Nucleus accumbens (tissue), 56 donors: ENCODE results near the gene NUP160.
"Not testable (repeated sequence)": the region's sequence is repeated elsewhere in the genome, so short reads cannot be mapped to it uniquely, and the experiment has no call there.

Experiments used
- DNase-seq, 56 donors: peaks; one replicate each; lab custom pipeline; 2025; lab: John Stamatoyannopoulos, UW

NUP160 gene

GRCh38 chr11:47863189-47863897 is 15.2 kb upstream of the NUP160 start:
- no peak for DNase-seq

DNA sequence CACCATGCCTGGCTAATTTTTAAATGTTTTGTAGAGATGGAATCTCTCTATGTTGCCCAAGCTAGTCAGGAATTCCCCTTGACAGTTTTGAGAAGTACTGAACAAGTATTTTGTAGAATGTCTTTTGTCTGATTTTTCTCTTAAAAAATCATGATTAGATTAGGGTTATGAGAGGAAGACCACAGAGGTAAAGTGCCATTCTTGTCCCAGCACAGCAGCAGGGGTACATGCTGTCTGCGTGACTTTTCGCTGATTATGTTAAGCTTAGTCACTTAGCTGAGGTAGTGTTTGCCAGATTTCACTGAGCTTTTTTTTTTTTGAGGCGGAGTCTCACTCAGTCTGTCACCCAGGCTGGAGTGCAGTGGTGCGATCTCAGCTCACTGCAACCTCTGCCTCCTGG is 13.6 kb upstream of the NUP160 start:
- DNase-seq, result no peak

GRCh38 chr11:47860536-47860935 is 12.4 kb upstream of the NUP160 start:
- no peak for DNase-seq

DNA sequence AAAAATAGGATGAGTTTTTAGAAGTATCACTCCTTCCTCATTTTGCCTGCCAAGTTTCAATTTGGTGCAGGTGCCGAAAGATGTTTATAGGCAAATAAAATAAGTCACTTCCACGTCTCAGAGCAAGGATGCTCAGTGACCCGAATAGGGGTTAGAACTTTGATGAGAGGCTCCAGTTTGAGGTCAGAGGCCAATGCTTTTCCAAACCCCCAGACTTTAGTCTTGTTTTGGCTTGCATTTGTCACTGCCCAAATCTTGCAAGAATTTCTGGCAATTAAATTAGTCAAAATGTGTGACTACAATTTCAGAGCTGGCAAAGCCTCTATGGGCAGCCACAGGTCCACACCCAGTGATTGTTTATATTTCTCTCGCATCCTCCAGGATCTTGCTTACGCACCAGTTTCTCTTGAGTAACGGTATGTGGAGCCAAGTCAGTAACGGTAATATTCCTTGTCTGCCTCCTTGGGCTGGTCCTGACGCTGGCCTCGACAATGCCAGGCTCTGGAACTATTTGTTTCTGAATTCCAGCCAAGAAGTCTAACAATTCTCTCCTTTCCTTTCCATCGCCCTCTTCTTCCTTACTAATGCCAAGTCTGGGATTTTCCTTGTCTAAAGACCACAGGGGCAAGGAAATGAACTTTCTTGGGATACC is 9.9 kb upstream of the NUP160 start:
- peak in 3 of 56 donors; percentile 2 to 12 (median 6) for DNase-seq

GRCh38 chr11:47857485-47857884 is 9.3 kb upstream of the NUP160 start:
- no peak for DNase-seq

- peak in 1 of 56 donors; percentile 2 for DNase-seq
These were observed 8.0 kb upstream of the NUP160 start for GRCh38 chr11:47856186-47856585.

GRCh38 chr11:47854667-47855066 is 6.5 kb upstream of the NUP160 start:
- DNase-seq, result no peak

- DNase-seq, result no peak
These were observed 3.9 kb upstream of the NUP160 start for GRCh38 chr11:47852053-47852452.

DNA sequence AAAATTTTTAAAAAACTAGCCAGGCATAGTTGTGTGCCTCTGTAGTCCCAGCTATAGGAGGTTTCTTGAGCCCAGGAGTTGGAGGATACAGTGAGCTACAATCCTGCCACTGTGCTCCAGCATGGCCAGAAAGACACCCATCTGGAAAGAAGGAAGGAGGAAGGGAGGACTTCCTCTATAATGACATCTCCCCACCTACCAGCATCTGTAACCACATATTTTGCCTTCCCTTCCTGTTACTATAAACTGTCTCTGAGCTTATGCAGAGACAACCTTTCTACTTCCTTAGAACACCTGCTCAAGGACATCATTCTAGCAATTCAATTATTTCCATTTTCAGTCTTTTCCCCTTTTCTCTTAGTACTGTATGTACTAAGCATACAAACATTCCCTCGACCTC is 2.2 kb upstream of the NUP160 start:
- no peak for DNase-seq

- DNase-seq, result peak in 6 of 56 donors; percentile 20 to 43 (median 22)
These were observed 578 bp upstream of the NUP160 start for GRCh38 chr11:47848700-47849155.

DNA sequence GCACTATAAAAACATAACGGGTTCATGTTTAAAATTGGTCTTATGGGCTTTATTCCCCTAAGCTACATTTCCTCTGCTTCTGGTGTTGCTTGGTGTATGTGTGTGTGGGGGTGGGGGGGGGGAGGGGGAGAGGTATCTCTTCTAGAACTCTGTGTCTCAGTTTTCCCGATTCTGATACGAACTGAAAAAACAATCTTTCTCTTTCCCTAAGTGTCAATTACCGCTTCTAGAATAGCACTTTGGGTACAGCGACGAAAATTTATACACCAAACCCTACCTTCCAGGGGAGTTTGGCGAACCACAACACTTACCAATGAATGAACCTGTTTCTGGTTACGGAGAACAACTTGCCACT is 636 bp downstream of the NUP160 start:
- DNase-seq, result no peak

GRCh38 chr11:47846998-47847397 is 1.2 kb downstream of the NUP160 start:
- no peak for DNase-seq

- DNase-seq, result no peak
These were observed 4.6 kb downstream of the NUP160 start for GRCh38 chr11:47843361-47844055.

DNA sequence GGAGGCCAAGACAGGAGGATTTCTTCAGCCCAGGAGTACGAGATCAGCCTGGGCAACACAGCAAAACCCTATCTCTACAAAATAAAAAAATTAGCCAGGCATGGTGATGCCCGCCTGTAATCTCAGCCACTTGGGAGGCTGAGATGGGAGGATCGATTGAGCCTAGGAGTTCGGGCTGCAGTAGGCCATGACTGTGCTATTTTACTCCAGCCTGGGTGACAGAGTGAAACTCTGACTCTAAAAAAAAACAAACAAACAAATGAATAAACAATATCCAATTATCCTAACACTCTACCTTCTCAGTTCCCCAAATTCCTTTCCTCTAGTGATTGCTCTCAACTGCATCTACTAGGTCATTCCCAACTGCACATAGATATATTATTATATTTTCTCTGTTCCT is 5.4 kb downstream of the NUP160 start:
- DNase-seq, result no peak

GRCh38 chr11:47837929-47838328 is 10.2 kb downstream of the NUP160 start:
- DNase-seq, result no peak

DNA sequence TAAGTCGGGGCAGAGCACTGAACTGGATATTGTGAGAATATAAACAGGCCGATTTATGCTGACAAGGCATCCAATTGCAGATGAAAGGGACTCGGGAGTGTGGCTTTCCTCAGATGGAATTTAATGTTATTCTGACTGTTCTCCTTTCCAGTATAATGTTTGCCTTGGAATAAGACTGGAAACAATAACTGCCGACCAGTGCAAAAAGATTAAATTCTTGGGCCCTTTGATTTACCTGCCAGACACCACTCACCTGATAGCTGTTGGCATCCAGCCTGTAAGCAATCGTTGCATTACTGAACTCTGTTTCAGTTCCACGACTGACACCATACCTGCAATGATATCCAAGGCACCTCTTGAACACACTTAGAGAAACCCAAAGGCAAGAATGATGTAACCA is 10.9 kb downstream of the NUP160 start:
- DNase-seq, result no peak

DNA sequence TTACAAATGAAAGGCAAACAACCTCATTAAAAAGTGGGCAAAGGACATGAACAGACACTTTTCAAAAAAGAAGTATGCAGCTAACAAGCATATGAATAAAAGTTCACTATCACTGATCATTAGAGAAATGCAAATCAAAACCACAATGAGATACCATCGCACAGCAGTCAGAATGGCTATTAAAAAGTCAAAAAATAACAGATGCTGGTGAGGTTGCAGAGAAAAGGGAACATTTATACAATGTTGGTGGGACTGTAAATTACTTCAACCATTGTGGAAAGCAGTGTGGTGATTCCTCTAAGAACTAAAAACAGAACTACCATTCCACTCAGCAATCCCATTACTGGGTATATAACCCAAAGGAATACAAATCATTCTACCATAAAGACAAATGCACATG is 18.1 kb downstream of the NUP160 start:
- DNase-seq, result not testable (repeated sequence)

- no peak for DNase-seq
These were observed 19.9 kb downstream of the NUP160 start for GRCh38 chr11:47828284-47828683.

DNA sequence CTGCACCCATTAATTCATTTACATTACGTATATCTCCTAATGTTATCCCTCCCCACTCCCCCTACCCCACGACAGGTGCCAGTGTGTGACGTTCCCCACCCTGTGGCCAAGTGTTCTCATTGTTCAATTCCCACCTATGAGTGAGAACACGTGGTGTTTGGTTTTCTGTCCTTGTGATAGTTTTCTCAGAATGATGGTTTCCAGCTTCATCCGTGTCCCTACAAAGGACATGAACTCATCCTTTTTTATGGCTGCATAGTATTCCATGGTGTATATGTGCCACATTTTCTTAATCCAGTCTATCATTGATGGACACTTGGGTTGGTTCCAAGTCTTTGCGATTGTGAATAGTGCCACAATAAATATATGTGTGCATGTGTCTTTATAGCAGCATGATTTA is 25.5 kb downstream of the NUP160 start:
- not testable (repeated sequence) for DNase-seq

- no peak for DNase-seq
These were observed 28.4 kb downstream of the NUP160 start for GRCh38 chr11:47819743-47820142.

- DNase-seq, result no peak
These were observed 47.4 kb downstream of the NUP160 start for GRCh38 chr11:47800759-47801158.

GRCh38 chr11:47797633-47798032 is 50.5 kb downstream of the NUP160 start:
- no peak for DNase-seq
